Endothelial cell (in vitro differentiated cells): Measurements from ENCODE around the gene GRIN2B. TPM values are rescaled to one million over a fixed set of nuclear protein-coding genes. Genes with fewer than 3 reads are reported as not detected.

Experiments used
- DNase-seq: peaks from one replicate; pipeline ENCODE4 v3.0.0; 2021; ENCODE audit warnings: low spot score
- H3K27ac Mint-ChIP-seq: one replicate; pipeline ENCODE4 v1.8.0; 2021; ENCODE audit warnings: mixed read lengths, inconsistent platforms; ENCODE audit not compliant: unreplicated experiment
- H3K27me3 Mint-ChIP-seq: one replicate; pipeline ENCODE4 v1.8.0; 2021; ENCODE audit warnings: mild to moderate bottlenecking, moderate library complexity, mixed read lengths, inconsistent platforms; ENCODE audit not compliant: unreplicated experiment
- H3K36me3 Mint-ChIP-seq: one replicate; pipeline ENCODE4 v1.8.0; 2021; ENCODE audit warnings: mild to moderate bottlenecking, low read depth, mixed read lengths, inconsistent platforms; ENCODE audit not compliant: unreplicated experiment
- H3K4me1 Mint-ChIP-seq: one replicate; pipeline ENCODE4 v1.8.0; 2021; ENCODE audit warnings: mild to moderate bottlenecking, mixed read lengths, inconsistent platforms; ENCODE audit not compliant: unreplicated experiment
- H3K4me3 Mint-ChIP-seq: one replicate; pipeline ENCODE4 v1.8.0; 2021; ENCODE audit warnings: mild to moderate bottlenecking, mixed read lengths, inconsistent platforms; ENCODE audit not compliant: unreplicated experiment
- H3K9me3 Mint-ChIP-seq: one replicate; pipeline ENCODE4 v1.8.0; 2021; ENCODE audit warnings: mixed read lengths, inconsistent platforms; ENCODE audit not compliant: unreplicated experiment
- total RNA-seq: library from RNA; stranded (reverse); fragmentation: NEBNext Ultra II Directional; extraction: Animal tissue kit (Norgen Biotek cat#: 25700); gene quantifications from one replicate; pipeline ENCODE4 v1.2.1, GENCODE V29; 2021; ENCODE audit not compliant: unreplicated experiment
- TF ChIP-seq, protein P1 (sequence below): fragments of 200-600 bp; sonication (generic); IDR thresholded peaks from one replicate; pipeline ENCODE4 v1.5.0; 2021; ENCODE audit warnings: antibody characterized with exemption; ENCODE audit not compliant: unreplicated experiment

GRIN2B gene
- total RNA-seq, 1 donor from 2014 or later, result 2.4 TPM

DNA sequence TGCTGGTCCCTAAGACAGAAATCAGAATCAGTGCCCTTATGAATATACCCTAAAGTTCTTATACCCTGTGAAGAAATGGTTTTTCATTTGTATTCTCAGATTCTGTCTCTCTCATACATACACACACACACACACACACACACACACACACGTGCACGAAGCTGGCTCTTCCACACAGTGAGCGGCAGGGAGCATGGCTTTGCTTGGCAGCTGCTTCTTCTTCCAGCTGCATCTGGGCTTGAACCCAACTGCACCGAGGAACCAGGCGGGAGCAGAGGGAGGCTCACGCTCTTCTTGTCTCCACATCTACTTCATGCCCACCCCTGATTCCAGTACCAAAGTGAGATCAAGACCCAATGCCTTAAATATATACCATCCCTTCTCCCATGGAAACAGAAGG, 19.4 kb downstream of the GRIN2B start:
- TF ChIP-seq, protein P1, sequence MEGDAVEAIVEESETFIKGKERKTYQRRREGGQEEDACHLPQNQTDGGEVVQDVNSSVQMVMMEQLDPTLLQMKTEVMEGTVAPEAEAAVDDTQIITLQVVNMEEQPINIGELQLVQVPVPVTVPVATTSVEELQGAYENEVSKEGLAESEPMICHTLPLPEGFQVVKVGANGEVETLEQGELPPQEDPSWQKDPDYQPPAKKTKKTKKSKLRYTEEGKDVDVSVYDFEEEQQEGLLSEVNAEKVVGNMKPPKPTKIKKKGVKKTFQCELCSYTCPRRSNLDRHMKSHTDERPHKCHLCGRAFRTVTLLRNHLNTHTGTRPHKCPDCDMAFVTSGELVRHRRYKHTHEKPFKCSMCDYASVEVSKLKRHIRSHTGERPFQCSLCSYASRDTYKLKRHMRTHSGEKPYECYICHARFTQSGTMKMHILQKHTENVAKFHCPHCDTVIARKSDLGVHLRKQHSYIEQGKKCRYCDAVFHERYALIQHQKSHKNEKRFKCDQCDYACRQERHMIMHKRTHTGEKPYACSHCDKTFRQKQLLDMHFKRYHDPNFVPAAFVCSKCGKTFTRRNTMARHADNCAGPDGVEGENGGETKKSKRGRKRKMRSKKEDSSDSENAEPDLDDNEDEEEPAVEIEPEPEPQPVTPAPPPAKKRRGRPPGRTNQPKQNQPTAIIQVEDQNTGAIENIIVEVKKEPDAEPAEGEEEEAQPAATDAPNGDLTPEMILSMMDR, result no peak
- Mint-ChIP-seq H3K4me1 (peaks cover 26% of the 10 kb centered on the region), H3K27ac (no peak overlapping the region), H3K4me3 (no peak overlapping the region), H3K9me3 (no peaks in the 10 kb centered on the region), H3K27me3 (no peaks in the 10 kb centered on the region), H3K36me3 (peaks cover 7% of the 10 kb centered on the region)
- DNase-seq, result no peak

- Mint-ChIP-seq H3K4me1 (peaks cover 26% of the 10 kb centered on the region), H3K27ac (peak overlapping the region; percentile 34), H3K36me3 (peaks cover 7% of the 10 kb centered on the region), H3K27me3 (no peaks in the 10 kb centered on the region), H3K4me3 (no peak overlapping the region), H3K9me3 (no peaks in the 10 kb centered on the region)
- TF ChIP-seq, protein P1, result no peak
- no peak for DNase-seq
Measured at GRCh38 chr12:13959131-13959723, 22.2 kb downstream of the GRIN2B start.

DNA sequence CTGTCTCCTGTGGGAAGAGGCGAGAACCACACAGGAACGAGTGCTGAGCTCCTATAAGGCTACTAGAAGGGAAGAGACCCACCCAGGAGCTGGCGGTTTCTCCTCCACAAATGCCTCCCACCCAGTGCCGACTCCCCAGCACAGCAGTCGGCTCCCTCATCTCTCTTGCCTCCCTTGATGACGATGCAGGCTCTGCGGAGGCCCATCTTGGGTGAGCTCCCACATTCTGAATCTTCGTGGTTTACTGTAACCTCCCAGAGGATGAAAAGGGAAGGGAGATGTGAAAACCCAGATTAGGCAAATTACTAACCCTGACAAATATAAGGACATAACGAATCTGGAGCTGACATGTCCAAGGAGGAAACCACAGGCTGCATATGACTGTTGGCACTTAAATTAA, 23.8 kb downstream of the GRIN2B start:
- TF ChIP-seq, protein P1, result no peak
- no peak for DNase-seq
- Mint-ChIP-seq H3K9me3 (no peaks in the 10 kb centered on the region), H3K4me1 (peaks cover 26% of the 10 kb centered on the region), H3K36me3 (peaks cover 7% of the 10 kb centered on the region), H3K27me3 (peaks cover 2% of the 10 kb centered on the region), H3K27ac (no peak overlapping the region), H3K4me3 (no peak overlapping the region)

DNA sequence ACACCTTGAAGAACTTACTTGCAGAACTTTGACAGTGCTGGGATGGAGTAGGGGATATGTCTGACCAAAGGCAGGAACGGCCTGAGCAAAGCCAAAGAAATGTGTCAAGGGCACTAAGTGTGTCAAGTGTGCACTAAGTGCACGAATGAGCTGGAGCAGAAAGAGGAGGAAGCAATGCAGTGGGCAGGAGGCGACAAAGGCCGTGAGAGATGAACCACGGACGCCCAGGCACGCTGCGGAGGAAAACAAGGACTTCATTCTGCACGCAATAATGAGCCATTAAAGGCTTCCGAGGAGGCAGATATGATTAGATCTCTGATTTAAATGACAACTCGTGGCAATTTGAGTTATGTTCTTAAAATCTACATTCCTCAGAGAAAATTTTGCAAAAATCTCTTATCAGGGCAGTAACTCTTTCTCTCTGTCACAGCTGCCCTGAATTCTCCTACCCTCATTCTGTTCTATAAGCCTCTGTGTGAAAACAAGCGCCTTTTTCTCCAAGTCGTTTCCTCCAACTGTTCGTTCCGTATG, 25.3 kb downstream of the GRIN2B start:
- H3K9me3 Mint-ChIP-seq, result no peaks in the 10 kb centered on the region
- H3K4me1 Mint-ChIP-seq, result peaks cover 25% of the 10 kb centered on the region
- TF ChIP-seq, protein P1, result no peak
- peaks cover 7% of the 10 kb centered on the region for H3K36me3 Mint-ChIP-seq
- no peak overlapping the region for H3K27ac Mint-ChIP-seq
- H3K4me3 Mint-ChIP-seq, result no peak overlapping the region
- H3K27me3 Mint-ChIP-seq, result peaks cover 2% of the 10 kb centered on the region
- no peak for DNase-seq

DNA sequence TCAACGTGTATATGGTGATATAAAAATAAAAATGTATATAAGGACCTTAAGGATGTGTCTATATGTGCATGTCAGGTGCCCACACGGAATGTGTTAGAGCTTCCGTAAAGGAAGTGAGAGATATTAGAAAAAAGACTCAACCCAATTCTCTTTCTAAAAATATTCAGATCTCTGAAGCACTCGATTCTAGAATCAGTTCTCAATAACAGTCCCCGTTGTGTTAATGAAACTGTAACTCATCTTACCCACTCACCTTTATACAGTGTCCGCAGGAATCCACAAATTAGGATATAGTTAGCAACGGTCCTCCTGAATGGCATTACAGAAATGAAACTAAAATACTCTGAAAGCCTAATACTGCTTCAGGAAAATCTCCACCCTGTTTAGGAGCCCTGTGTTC, 29.3 kb downstream of the GRIN2B start:
- Mint-ChIP-seq H3K4me3 (no peak overlapping the region), H3K36me3 (no peaks in the 10 kb centered on the region), H3K9me3 (no peaks in the 10 kb centered on the region), H3K27me3 (peaks cover 2% of the 10 kb centered on the region), H3K27ac (no peak overlapping the region), H3K4me1 (peaks cover 11% of the 10 kb centered on the region)
- TF ChIP-seq, protein P1, result no peak
- no peak for DNase-seq
